GM18870 (cell line): ENCODE results near the gene STIL.
A peak's percentile ranks its signal among the peaks of the same experiment; 100 is the strongest.
"Not testable (repeated sequence)": the region's sequence is repeated elsewhere in the genome, so short reads cannot be mapped to it uniquely, and the experiment has no call there.

Experiments used
- ATAC-seq: cut with Tn5 transposase; IDR thresholded peaks from one replicate; pipeline ENCODE4 v1.9.1; 2021; ENCODE audit warnings: moderate library complexity; ENCODE audit not compliant: unreplicated experiment

The STIL gene

GRCh38 chr1:47313915-47314664 is at the start of gene STIL:
Gene STIL (minus strand): TSS chr1:47314147. CDS start chr1:47310319, 3,828 bp downstream.
- ATAC-seq = peak; percentile 92

GRCh38 chr1:47362828-47363227 is 48.9 kb upstream of the STIL start:
- no peak for ATAC-seq

GRCh38 chr1:47361380-47361779 is 47.4 kb upstream of the STIL start:
- ATAC-seq = no peak

GRCh38 chr1:47351305-47351704 is 37.4 kb upstream of the STIL start:
- peak; percentile 99 for ATAC-seq

GRCh38 chr1:47348246-47348645 is 34.3 kb upstream of the STIL start:
- ATAC-seq = no peak

GRCh38 chr1:47347735-47348134 is 33.8 kb upstream of the STIL start:
- no peak for ATAC-seq

GRCh38 chr1:47346979-47347378 is 33.0 kb upstream of the STIL start:
- not testable (repeated sequence) for ATAC-seq

- ATAC-seq = no peak
Observed at GRCh38 chr1:47340227-47340626, 26.3 kb upstream of the STIL start.

- ATAC-seq = no peak
Observed at GRCh38 chr1:47338249-47339077, 24.5 kb upstream of the STIL start.

GRCh38 chr1:47337350-47337749 is 23.4 kb upstream of the STIL start:
- ATAC-seq = no peak

GRCh38 chr1:47334765-47335435 is 21.0 kb upstream of the STIL start:
- no peak for ATAC-seq

- peak; percentile 65 for ATAC-seq
Observed at GRCh38 chr1:47333922-47334764, 20.2 kb upstream of the STIL start.

GRCh38 chr1:47333578-47333921 is 19.6 kb upstream of the STIL start, which contains the start of gene CMPK1:
Gene CMPK1 (plus strand): TSS chr1:47333790. CDS start chr1:47333946, 156 bp downstream.
- ATAC-seq = peak; percentile 65

GRCh38 chr1:47332779-47333577 is 19.0 kb upstream of the STIL start:
- no peak for ATAC-seq

- ATAC-seq = no peak
Observed at GRCh38 chr1:47331875-47332274, 17.9 kb upstream of the STIL start.

- no peak for ATAC-seq
Observed at GRCh38 chr1:47330212-47330611, 16.3 kb upstream of the STIL start.

- ATAC-seq = no peak
Observed at GRCh38 chr1:47328992-47329391, 15.0 kb upstream of the STIL start.

GRCh38 chr1:47326271-47326670 is 12.3 kb upstream of the STIL start:
- no peak for ATAC-seq

GRCh38 chr1:47325528-47325927 is 11.6 kb upstream of the STIL start:
- ATAC-seq = no peak

- ATAC-seq = no peak
Observed at GRCh38 chr1:47324682-47325081, 10.7 kb upstream of the STIL start.
